Pericardium fibroblast (primary cell): Measurements from ENCODE around the gene DKC1. TPM values are rescaled to one million over a fixed set of nuclear protein-coding genes. Genes with fewer than 3 reads are reported as not detected.

ENCODE experiments used
- total RNA-seq: library from RNA; depleted of rRNA; stranded (reverse); fragments of >200 nt; gene quantifications from 2 replicates; pipeline ENCODE4 v1.2.3, GENCODE V29; 2015

DKC1 gene
- total RNA-seq, result 18.8 and 31.6 TPM in 2 replicates

DNA sequence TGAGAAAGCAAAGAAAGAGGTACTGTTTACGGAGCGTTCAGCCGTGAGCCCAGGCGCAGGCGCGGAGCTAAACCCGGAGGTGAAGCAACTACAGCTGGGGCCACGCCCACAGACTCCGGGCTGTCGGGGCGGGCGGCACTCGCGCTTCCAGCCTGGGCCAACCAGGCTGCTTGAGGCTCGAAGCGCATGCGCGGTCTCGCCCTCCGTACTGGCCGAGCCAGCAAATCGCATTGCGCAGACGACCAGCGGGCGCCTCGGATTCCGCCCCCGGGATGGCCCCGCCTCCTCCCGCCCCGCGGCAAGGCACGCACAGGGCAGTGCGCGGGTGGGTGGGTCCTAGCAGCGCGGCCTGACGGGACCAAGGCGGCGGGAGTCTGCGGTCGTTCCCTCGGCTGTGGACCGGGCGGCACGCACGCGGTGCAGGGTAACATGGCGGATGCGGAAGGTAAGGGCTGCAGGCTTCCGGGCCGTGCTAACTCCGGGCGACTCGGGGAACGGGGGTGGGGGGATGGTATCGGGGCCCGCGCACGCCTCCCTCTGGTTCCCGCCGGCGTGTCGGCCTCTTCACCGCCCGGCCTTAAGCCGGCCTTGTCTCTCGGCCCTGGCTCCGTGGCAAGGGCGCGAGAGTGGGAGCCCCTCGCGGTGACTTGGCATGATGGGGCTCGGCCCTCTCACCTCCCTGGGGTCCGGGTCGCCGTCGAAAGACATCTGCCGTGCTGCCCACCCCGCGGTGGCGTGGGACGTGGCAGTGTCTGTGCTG lies at the start of gene DKC1:
Gene DKC1 (plus strand): TSS at position 328 of the 760 bp plus-strand sequence. CDS start 102 bp downstream, at position 430.

DNA sequence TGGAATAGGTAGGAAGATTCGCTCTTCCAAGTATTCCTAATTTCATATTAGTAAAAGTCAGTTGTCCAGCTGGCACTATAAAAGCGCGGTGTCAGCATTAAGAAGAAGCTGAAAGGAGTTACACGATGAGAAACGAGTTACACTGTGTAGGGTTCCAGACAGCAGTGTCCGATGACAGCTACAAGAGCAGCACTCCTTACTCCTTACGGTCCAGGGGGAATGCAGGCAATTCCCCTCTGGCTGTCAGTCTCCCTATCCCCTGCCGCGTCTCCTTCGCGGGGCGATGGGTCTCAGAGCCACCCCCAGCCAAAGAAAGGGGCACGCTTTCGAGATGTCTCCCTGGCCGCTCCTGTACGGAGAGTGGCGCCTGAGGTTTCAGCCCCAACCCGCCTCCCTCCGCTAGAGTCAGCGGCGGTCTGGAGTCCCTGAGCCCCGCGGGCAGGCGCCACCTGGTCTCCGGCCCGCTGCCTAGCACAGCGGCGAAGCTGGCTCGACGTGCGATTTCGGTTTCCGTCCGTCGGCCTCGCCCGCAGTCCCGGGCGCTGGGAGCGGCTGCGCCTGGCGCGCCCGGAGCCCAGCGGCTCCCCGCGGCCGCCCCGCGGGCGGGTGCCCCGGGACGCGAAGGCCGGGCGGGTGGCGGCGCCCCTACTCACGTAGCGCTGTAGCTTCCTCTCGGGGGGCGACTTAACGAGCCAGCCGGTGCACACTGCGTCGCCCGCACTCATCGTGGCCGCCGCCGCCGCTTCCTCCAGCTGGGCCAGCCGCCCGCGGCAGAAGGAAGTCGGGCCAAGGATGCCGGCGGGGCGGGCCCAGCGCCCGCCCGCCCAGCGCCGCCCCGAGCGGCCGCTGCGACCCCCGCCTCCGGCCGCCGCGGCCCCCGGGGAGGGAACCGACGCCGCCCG lies 12.1 kb upstream of the DKC1 start, which contains the start of gene GAB3:
Gene GAB3 (minus strand): TSS at position 777 of the 902 bp plus-strand sequence. CDS start 52 bp downstream, at position 725.

DNA sequence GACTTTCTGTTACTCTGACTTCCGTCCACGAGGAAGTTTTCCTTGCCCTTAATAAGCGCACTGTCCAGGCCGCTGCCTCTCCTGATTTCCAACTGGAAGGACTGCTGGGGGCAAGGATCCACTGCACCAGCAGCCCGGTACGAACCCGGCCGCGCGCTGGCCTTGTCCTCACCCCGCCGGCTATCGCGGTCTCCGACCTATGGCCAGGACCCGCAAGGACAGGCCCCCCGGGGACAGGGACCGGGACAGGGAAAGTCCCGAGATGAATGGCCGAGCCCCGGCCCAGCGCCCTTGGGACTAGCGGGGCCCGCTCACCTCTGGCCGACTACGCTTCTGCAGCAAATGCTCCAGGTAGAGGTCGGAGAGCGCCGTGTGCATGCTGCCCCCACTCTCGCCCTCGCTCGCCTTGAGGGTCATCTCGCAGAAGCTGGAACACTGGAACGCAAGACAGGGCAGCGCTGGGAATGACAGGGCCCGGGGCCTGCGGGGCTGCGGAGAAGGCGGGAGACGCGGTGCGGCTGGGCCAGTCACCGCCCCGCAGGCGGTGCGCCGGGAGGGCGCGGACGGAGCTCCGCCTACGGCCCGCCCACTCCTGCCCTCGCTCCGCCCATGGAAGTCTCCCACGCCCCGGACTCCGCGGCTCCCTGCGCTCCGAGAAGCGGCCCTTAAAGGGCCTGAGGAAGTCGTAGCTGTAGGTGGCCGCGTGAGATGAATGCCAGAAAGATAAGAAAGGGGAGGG lies 42.5 kb downstream of the DKC1 start, which contains the start of gene MPP1:
Gene MPP1 (minus strand): TSS at position 529 of the 739 bp plus-strand sequence. CDS start 112 bp downstream, at position 417.

Other genes with a start within 250 kb of the DKC1 start
- gene FAM3A, start 246.6 kb upstream of the DKC1 start, total RNA-seq, result 41.6 and 42.7 TPM in 2 replicates
- gene G6PD, start 216.0 kb upstream of the DKC1 start, total RNA-seq, result 144 and 225 TPM in 2 replicates
- 12.3 and 18.2 TPM in 2 replicates for gene IKBKG, start 215.2 kb upstream of the DKC1 start, total RNA-seq
- not detected in 2 replicates for gene CTAG1A, start 177.7 kb upstream of the DKC1 start, total RNA-seq
- not detected in 2 replicates for gene CTAG1B, start 143.6 kb upstream of the DKC1 start, total RNA-seq
- not detected in 2 replicates for gene CTAG2, start 109.3 kb upstream of the DKC1 start, total RNA-seq
- 4.6 and 10.5 TPM in 2 replicates for gene GAB3, start 11.8 kb upstream of the DKC1 start, total RNA-seq
- 13.4 and 19.7 TPM in 2 replicates for gene MPP1, start 42.6 kb downstream of the DKC1 start, total RNA-seq
- not detected in 2 replicates for gene SMIM9, start 71.8 kb downstream of the DKC1 start, total RNA-seq
- gene F8A1, start 123.5 kb downstream of the DKC1 start, total RNA-seq, result 1.8 and 16.5 TPM in 2 replicates